Type B pancreatic cell (in vitro differentiated cells): Measurements from ENCODE around the gene ZDHHC19. TPM values are rescaled to one million over a fixed set of nuclear protein-coding genes. Genes with fewer than 3 reads are reported as not detected.

ENCODE experiments used
- DNase-seq: peaks from one replicate; pipeline ENCODE4 v3.0.0; 2021; ENCODE audit warnings: mixed read lengths; ENCODE audit not compliant: unreplicated experiment; ENCODE audit errors: extremely low spot score
- H3K27ac Mint-ChIP-seq: 2 replicates; pipeline ENCODE4 v1.8.0; 2021; ENCODE audit warnings: mild to moderate bottlenecking, mixed read lengths
- H3K27me3 Mint-ChIP-seq: 2 replicates; pipeline ENCODE4 v1.8.0; 2021; ENCODE audit warnings: mixed read lengths
- H3K36me3 Mint-ChIP-seq: 2 replicates; pipeline ENCODE4 v1.8.0; 2021; ENCODE audit warnings: mixed read lengths
- H3K4me1 Mint-ChIP-seq: one replicate; pipeline ENCODE4 v1.8.0; 2021; ENCODE audit warnings: mixed read lengths; ENCODE audit not compliant: unreplicated experiment
- H3K4me3 Mint-ChIP-seq: 2 replicates; pipeline ENCODE4 v1.8.0; 2021; ENCODE audit warnings: mild to moderate bottlenecking, mixed read lengths
- H3K9me3 Mint-ChIP-seq: 2 replicates; pipeline ENCODE4 v1.8.0; 2021; ENCODE audit warnings: mixed read lengths
- CTCF ChIP-seq: fragments of 200-600 bp; sonication (generic); conservative IDR thresholded peaks from 2 replicates; pipeline ENCODE4 v1.5.0; 2021; ENCODE audit warnings: antibody characterized with exemption, mild to moderate bottlenecking
- total RNA-seq: library from RNA; stranded (reverse); gene quantifications from 2 replicates; pipeline ENCODE4 v1.2.1, GENCODE V29; 2021; ENCODE audit warnings: low replicate concordance

Gene ZDHHC19
- total RNA-seq, 1 donor from 2014 or later = 0.85 TPM

- Mint-ChIP-seq H3K4me3 (no peak overlapping the region), H3K4me1 (no peaks in the 10 kb centered on the region), H3K27ac (no peak overlapping the region), H3K36me3 (peaks cover 15% of the 10 kb centered on the region), H3K9me3 (no peaks in the 10 kb centered on the region), H3K27me3 (no peaks in the 10 kb centered on the region)
- no peak for TF ChIP-seq CTCF
- no peak for DNase-seq
Observed at GRCh38 chr3:196236223-196236622, 25.0 kb upstream of the ZDHHC19 start.

- Mint-ChIP-seq H3K4me3 (no peak overlapping the region), H3K36me3 (peaks cover 14% of the 10 kb centered on the region), H3K27me3 (no peaks in the 10 kb centered on the region), H3K4me1 (no peaks in the 10 kb centered on the region), H3K27ac (no peak overlapping the region), H3K9me3 (no peaks in the 10 kb centered on the region)
- TF ChIP-seq CTCF = no peak
- no peak for DNase-seq
Observed at GRCh38 chr3:196235452-196236122, 24.4 kb upstream of the ZDHHC19 start.

- Mint-ChIP-seq H3K9me3 (no peaks in the 10 kb centered on the region), H3K27ac (no peak overlapping the region), H3K27me3 (no peaks in the 10 kb centered on the region), H3K36me3 (peaks cover 9% of the 10 kb centered on the region), H3K4me3 (no peak overlapping the region), H3K4me1 (no peaks in the 10 kb centered on the region)
- DNase-seq = no peak
- no peak for TF ChIP-seq CTCF
Observed at GRCh38 chr3:196232882-196233251, 21.7 kb upstream of the ZDHHC19 start.

GRCh38 chr3:196232154-196232881, 21.1 kb upstream of the ZDHHC19 start:
- H3K9me3 Mint-ChIP-seq = no peaks in the 10 kb centered on the region
- H3K27ac Mint-ChIP-seq = no peak overlapping the region
- no peaks in the 10 kb centered on the region for H3K4me1 Mint-ChIP-seq
- no peak for TF ChIP-seq CTCF
- no peaks in the 10 kb centered on the region for H3K27me3 Mint-ChIP-seq
- no peak overlapping the region for H3K4me3 Mint-ChIP-seq
- peaks cover 9% of the 10 kb centered on the region for H3K36me3 Mint-ChIP-seq
- DNase-seq = no peak

- Mint-ChIP-seq H3K36me3 (no peaks in the 10 kb centered on the region), H3K4me3 (no peak overlapping the region), H3K27ac (no peak overlapping the region), H3K27me3 (no peaks in the 10 kb centered on the region), H3K4me1 (no peaks in the 10 kb centered on the region), H3K9me3 (no peaks in the 10 kb centered on the region)
- DNase-seq = no peak
- no peak for TF ChIP-seq CTCF
Observed at GRCh38 chr3:196227629-196228493, 16.7 kb upstream of the ZDHHC19 start.
